Mesenchymal stem cell (in vitro differentiated cells and primary cell): Measurements from ENCODE around the gene AHNAK.
"Not testable (repeated sequence)": the region's sequence is repeated elsewhere in the genome, so short reads cannot be mapped to it uniquely, and the experiment has no call there.

Experiments
- DNase-seq: peaks from one replicate; pipeline ENCODE4 v3.0.0-alpha.2; 2013
- H2AFZ ChIP-seq: one replicate; pipeline ENCODE4 v1.6.1; 2013; ENCODE audit warnings: low read depth, mild to moderate bottlenecking, control low read depth, inconsistent platforms, low read length, moderate library complexity
- H2AK5ac ChIP-seq: 2 replicates; pipeline ENCODE4 v1.6.1; 2013; ENCODE audit warnings: low read length, moderate library complexity, mild to moderate bottlenecking, inconsistent platforms; ENCODE audit not compliant: severe bottlenecking
- H2BK120ac ChIP-seq: one replicate; pipeline ENCODE4 v1.6.1; 2013; ENCODE audit warnings: low read depth, mild to moderate bottlenecking, inconsistent platforms, low read length, moderate library complexity
- H2BK12ac ChIP-seq, 2 experiments: one replicate each; pipeline ENCODE4 v1.6.1; 2013; ENCODE audit warnings: inconsistent platforms in 2 of 2, low read length in 2 of 2, mild to moderate bottlenecking in 2 of 2, moderate library complexity in 2 of 2, control low read depth in 1 of 2
- H2BK15ac ChIP-seq: one replicate; pipeline ENCODE4 v1.6.1; 2013; ENCODE audit warnings: mild to moderate bottlenecking, low read depth, inconsistent platforms; ENCODE audit not compliant: poor library complexity, severe bottlenecking
- H2BK5ac ChIP-seq: 2 replicates; pipeline ENCODE4 v1.6.1; 2013; ENCODE audit warnings: low read depth, mild to moderate bottlenecking, low read length, control low read depth, inconsistent platforms; ENCODE audit not compliant: poor library complexity, severe bottlenecking
- H3K14ac ChIP-seq, 2 experiments: one replicate each; pipeline ENCODE4 v1.6.1; 2013; ENCODE audit warnings: inconsistent platforms in 2 of 2, low read length in 2 of 2, control low read depth in 1 of 2, mild to moderate bottlenecking in 1 of 2, moderate library complexity in 1 of 2
- H3K18ac ChIP-seq, 2 experiments: one replicate each; pipeline ENCODE4 v1.6.1; 2013; ENCODE audit warnings: inconsistent platforms in 2 of 2, low read length in 2 of 2, control low read depth in 1 of 2, low read depth in 1 of 2, mild to moderate bottlenecking in 1 of 2
- H3K23ac ChIP-seq, 2 experiments: one replicate each; pipeline ENCODE4 v1.6.1; 2013; ENCODE audit warnings: inconsistent platforms in 2 of 2, low read length in 2 of 2, mild to moderate bottlenecking in 2 of 2, moderate library complexity in 2 of 2, control low read depth in 1 of 2
- H3K27ac ChIP-seq: 2 replicates; pipeline ENCODE4 v1.5.1; 2013; ENCODE audit warnings: mild to moderate bottlenecking, moderate library complexity, low read length, control low read depth, inconsistent platforms; ENCODE audit not compliant: poor library complexity, severe bottlenecking
- H3K27me3 ChIP-seq, 2 experiments: 2 replicates each; pipeline versions ENCODE4 v1.6.1 to v1.7.0; 2013; ENCODE audit warnings: low read length in 2 of 2, mild to moderate bottlenecking in 2 of 2, moderate library complexity in 2 of 2, control low read depth in 1 of 2, inconsistent platforms in 1 of 2; ENCODE audit not compliant: control insufficient read depth in 1 of 2, insufficient read depth in 1 of 2
- H3K36me3 ChIP-seq, 2 experiments: 2 replicates each; pipeline versions ENCODE4 v1.6.1 to v1.7.0; 2013; ENCODE audit warnings: low read length in 2 of 2, control low read depth in 1 of 2, inconsistent platforms in 1 of 2, low read depth in 1 of 2, mild to moderate bottlenecking in 1 of 2; ENCODE audit not compliant: insufficient read depth in 2 of 2, control insufficient read depth in 1 of 2
- H3K4ac ChIP-seq, 2 experiments: one replicate each; pipeline ENCODE4 v1.6.1; 2013; ENCODE audit warnings: inconsistent platforms in 2 of 2, low read length in 2 of 2, mild to moderate bottlenecking in 2 of 2, moderate library complexity in 2 of 2, control low read depth in 1 of 2, low read depth in 1 of 2
- H3K4me1 ChIP-seq: 2 replicates; pipeline ENCODE4 v1.6.1; 2013; ENCODE audit warnings: low read depth, low read length, control low read depth; ENCODE audit not compliant: control insufficient read depth, insufficient read depth
- H3K4me2 ChIP-seq: 2 replicates; pipeline ENCODE4 v1.6.1; 2013; ENCODE audit warnings: low read length, mild to moderate bottlenecking, inconsistent platforms; ENCODE audit not compliant: poor library complexity, severe bottlenecking
- H3K4me3 ChIP-seq, 2 experiments: 2 replicates each; pipeline versions ENCODE4 v1.5.1 to v1.7.0; 2013; ENCODE audit warnings: low read length in 2 of 2, mild to moderate bottlenecking in 2 of 2, control low read depth in 1 of 2, low read depth in 1 of 2; ENCODE audit not compliant: insufficient read depth in 1 of 2
- H3K79me1 ChIP-seq: replicated peaks from 2 replicates; pipeline ENCODE4 v1.6.1; 2013; ENCODE audit warnings: mild to moderate bottlenecking, control low read depth, low read length, inconsistent platforms; ENCODE audit not compliant: poor library complexity, severe bottlenecking
- H3K9ac ChIP-seq: 2 replicates; pipeline ENCODE4 v1.7.0; 2013; ENCODE audit warnings: mild to moderate bottlenecking, low read length, moderate library complexity
- H3K9me3 ChIP-seq: 2 replicates; pipeline ENCODE4 v1.7.0; 2013; ENCODE audit warnings: mild to moderate bottlenecking, low read length; ENCODE audit not compliant: control insufficient read depth
- H4K8ac ChIP-seq: one replicate; pipeline ENCODE4 v1.6.1; 2013; ENCODE audit warnings: inconsistent platforms, mild to moderate bottlenecking, low read length, moderate library complexity
- H4K91ac ChIP-seq: one replicate; pipeline ENCODE4 v1.6.1; 2013; ENCODE audit warnings: mild to moderate bottlenecking, low read length, inconsistent platforms
- WGBS: methylation state at CpG from one replicate; pipeline ENCODE4 v1.1.7; 2013; ENCODE audit warnings: mixed read lengths; 5-methylcytosine and 5-hydroxymethylcytosine counted together

AHNAK gene

DNA sequence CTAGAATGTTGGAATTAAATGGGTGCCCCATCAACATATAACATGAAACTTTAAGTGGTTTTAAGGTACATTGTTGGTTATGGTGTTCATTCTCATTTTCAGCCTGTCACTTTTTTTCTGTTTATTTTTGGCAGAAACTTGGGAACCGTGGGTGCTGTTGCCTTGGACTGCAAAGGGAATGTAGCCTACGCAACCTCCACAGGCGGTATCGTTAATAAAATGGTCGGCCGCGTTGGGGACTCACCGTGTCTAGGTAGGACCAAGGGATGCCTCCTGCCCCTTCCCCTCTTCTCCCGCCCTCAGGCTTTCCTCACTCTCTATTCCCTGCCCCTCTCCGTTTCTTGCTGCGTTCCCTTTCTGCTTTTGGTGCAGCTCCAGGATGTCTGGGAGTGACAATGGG, 157.6 kb downstream of the AHNAK start:
- no peak overlapping the region for H3K27ac ChIP-seq
- peaks cover 0 to 17% of the 10 kb centered on the region in 2 experiments for H3K27me3 ChIP-seq
- no peak overlapping the region for H3K14ac ChIP-seq
- no peak overlapping the region for H3K4ac ChIP-seq
- H2BK120ac ChIP-seq: no peak overlapping the region
- H2BK5ac ChIP-seq: no peak overlapping the region
- no peaks in the 10 kb centered on the region for H3K79me1 ChIP-seq
- H3K36me3 ChIP-seq: no peaks in the 10 kb centered on the region
- peaks cover 3% of the 10 kb centered on the region for H3K4me1 ChIP-seq
- H4K8ac ChIP-seq: no peak overlapping the region
- no peak overlapping the region for H2BK15ac ChIP-seq
- H3K4me2 ChIP-seq: no peak overlapping the region
- no peak for DNase-seq
- H3K4me3 ChIP-seq: no peak overlapping the region
- no peak overlapping the region for H2BK12ac ChIP-seq
- no peaks in the 10 kb centered on the region for H3K9me3 ChIP-seq
- no peak overlapping the region for H4K91ac ChIP-seq
- no peak overlapping the region for H3K23ac ChIP-seq
- no peak overlapping the region for H3K9ac ChIP-seq
- no peak overlapping the region for H2AK5ac ChIP-seq
- H2AFZ ChIP-seq: no peak overlapping the region
- H3K18ac ChIP-seq: no peak overlapping the region
- 92% methylated on average over 10 of the region's 11 CpGs for WGBS

DNA sequence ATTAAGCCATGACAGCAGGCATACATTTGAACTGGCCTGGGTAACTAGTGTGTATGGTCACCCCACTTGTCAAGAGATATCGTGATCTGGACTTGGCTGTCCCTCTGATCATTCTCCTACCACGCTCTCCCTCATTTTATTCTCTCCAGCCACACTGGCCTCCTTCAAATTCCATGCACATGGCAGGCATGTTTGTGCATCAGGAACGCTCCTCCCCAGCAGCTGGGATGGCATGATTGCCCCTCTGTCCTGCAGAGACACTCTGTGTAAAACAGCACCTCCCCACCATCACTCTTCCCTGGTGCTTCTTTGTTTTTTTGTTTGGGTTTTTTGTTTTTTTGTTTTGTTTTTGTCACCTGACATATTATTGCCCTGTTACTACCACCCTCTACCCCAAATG, 159.2 kb downstream of the AHNAK start:
- no peak overlapping the region for H3K4me2 ChIP-seq
- no peaks in the 10 kb centered on the region for H3K79me1 ChIP-seq
- DNase-seq: no peak
- H2AFZ ChIP-seq: no peak overlapping the region
- H3K4me1 ChIP-seq: peaks cover 7% of the 10 kb centered on the region
- no peak overlapping the region for H4K91ac ChIP-seq
- no peak overlapping the region for H3K4ac ChIP-seq
- H3K9ac ChIP-seq: no peak overlapping the region
- H3K14ac ChIP-seq: no peak overlapping the region
- no peak overlapping the region for H2BK5ac ChIP-seq
- H2BK15ac ChIP-seq: no peak overlapping the region
- no peak overlapping the region for H2BK12ac ChIP-seq
- H4K8ac ChIP-seq: no peak overlapping the region
- H3K18ac ChIP-seq: no peak overlapping the region
- H3K36me3 ChIP-seq: no peaks in the 10 kb centered on the region
- 80% methylated on average over 3 of the region's 3 CpGs for WGBS
- no peak overlapping the region for H3K23ac ChIP-seq
- no peak overlapping the region for H3K4me3 ChIP-seq
- peaks cover 0 to 17% of the 10 kb centered on the region in 2 experiments for H3K27me3 ChIP-seq
- H2BK120ac ChIP-seq: no peak overlapping the region
- no peaks in the 10 kb centered on the region for H3K9me3 ChIP-seq
- H3K27ac ChIP-seq: no peak overlapping the region
- H2AK5ac ChIP-seq: no peak overlapping the region

DNA sequence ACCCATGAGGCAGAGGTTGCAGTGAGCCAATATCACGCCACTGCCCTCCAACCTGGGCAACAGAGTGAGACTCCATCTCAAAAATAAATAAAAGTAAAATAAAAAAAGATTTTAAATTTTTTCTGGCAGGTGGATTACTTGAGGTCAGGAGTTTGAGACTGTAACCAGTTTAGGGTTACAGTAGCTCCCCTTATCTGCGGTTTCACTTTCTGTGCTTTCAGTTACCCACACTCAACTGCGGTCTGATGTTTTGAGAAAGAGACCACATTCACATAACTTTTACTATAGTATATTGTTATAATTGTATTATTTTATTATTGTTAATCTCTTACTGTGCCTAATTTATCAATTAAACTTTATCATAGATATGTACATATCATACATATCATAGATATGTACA, 160.5 kb downstream of the AHNAK start:
- not testable (repeated sequence) for H3K36me3 ChIP-seq, H3K4me2 ChIP-seq, H3K9ac ChIP-seq, H3K23ac ChIP-seq, H2BK5ac ChIP-seq, H3K9me3 ChIP-seq, H2AFZ ChIP-seq, H3K4ac ChIP-seq, H3K4me3 ChIP-seq, H2BK15ac ChIP-seq, H4K91ac ChIP-seq, DNase-seq, H3K14ac ChIP-seq, H3K27ac ChIP-seq, H2BK12ac ChIP-seq, H3K4me1 ChIP-seq, H2BK120ac ChIP-seq, H3K79me1 ChIP-seq, H4K8ac ChIP-seq, H2AK5ac ChIP-seq, H3K18ac ChIP-seq
- peaks cover 0 to 12% of the 10 kb centered on the region in 2 experiments for H3K27me3 ChIP-seq
- WGBS: 60% methylated on average over 1 of the region's 3 CpGs

DNA sequence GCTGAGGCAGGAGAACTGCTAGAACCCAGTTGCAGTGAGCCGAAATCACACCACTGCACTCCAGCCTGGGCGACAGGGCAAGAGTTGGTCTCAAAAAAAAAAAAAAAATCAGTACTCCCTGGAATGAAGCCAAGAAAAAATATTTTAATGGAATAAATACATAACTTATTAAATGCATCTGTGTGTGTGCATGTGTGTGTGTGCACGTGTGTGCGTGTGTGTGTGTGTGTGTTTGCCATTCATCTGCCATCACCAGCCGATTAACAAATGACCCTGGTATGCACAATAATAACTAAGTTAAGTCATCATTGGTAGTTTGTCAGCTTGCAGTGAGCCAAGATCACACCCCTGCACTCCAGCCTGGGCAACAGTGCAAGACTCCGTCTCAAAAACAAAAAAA, 162.8 kb downstream of the AHNAK start:
- peaks cover 0 to 5% of the 10 kb centered on the region in 2 experiments for H3K27me3 ChIP-seq
- no peak for DNase-seq
- no peak overlapping the region for H2BK120ac ChIP-seq
- H3K9ac ChIP-seq: no peak overlapping the region
- no peaks in the 10 kb centered on the region for H3K36me3 ChIP-seq
- H2AFZ ChIP-seq: no peak overlapping the region
- no peak overlapping the region for H3K18ac ChIP-seq
- H3K4ac ChIP-seq: no peak overlapping the region
- no peak overlapping the region for H3K23ac ChIP-seq
- no peak overlapping the region for H3K14ac ChIP-seq
- no peak overlapping the region for H3K27ac ChIP-seq
- H2BK12ac ChIP-seq: no peak overlapping the region
- H3K4me2 ChIP-seq: no peak overlapping the region
- 100% methylated on average over 4 of the region's 6 CpGs for WGBS
- H2BK15ac ChIP-seq: no peak overlapping the region
- no peak overlapping the region for H2BK5ac ChIP-seq
- no peak overlapping the region for H4K8ac ChIP-seq
- H2AK5ac ChIP-seq: no peak overlapping the region
- no peak overlapping the region for H4K91ac ChIP-seq
- peaks cover 9% of the 10 kb centered on the region for H3K4me1 ChIP-seq
- no peaks in the 10 kb centered on the region for H3K9me3 ChIP-seq
- H3K4me3 ChIP-seq: no peak overlapping the region
- no peaks in the 10 kb centered on the region for H3K79me1 ChIP-seq
